Measurements from ENCODE around the gene SMOC1.

DNA sequence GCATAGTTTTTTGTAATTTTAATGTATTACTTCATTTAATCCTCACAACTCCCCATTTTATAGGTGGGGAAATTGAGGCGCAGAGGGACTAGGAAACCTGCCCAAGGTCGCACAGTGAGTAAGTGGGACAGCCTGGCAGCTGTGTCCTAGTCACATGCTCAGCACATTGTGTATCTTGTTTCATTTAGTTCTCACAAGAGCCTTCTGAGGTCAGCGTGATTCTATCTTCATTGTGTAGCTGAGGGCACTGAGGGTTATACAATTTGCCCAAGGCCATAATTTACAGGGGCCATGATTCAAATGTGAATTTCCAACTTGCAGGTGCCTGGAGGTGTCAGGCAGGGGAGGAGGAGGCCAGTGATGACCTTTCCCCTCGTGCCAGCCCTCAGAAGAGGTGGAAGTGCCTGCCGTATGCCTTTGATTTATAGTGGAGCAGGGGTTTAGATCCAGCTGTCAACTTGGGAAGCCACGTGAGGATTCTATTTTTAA, 30.3 kb upstream of the SMOC1 start:
- TF ChIP-seq SP1 (IDR thresholded peaks at IDR 0.05) (no peak), NFRKB (IDR thresholded peaks at IDR 0.05) (no peak), LEF1 (IDR thresholded peaks at IDR 0.05; ENCODE audit: borderline replicate concordance) (no peak), FOXK2 (IDR thresholded peaks at IDR 0.05) (no peak), FOXM1 (IDR thresholded peaks at IDR 0.05; ENCODE audit: borderline replicate concordance) (no peak), SUZ12 (IDR thresholded peaks at IDR 0.05) (no peak), BHLHE40 (IDR thresholded peaks at IDR 0.05; ENCODE audit: borderline replicate concordance) (no peak), FOXA1 (IDR thresholded peaks at IDR 0.05) (no peak), TARDBP (IDR thresholded peaks at IDR 0.05) (no peak), ZNF384 (IDR thresholded peaks at IDR 0.05) (no peak)
